Effector CD4-positive, alpha-beta T cell (primary cell): Measurements from ENCODE around the gene HLA-DOA.

Experiments
- DNase-seq: peaks from one replicate; pipeline ENCODE4 v3.0.0-alpha.2; 2020

Gene HLA-DOA

DNA sequence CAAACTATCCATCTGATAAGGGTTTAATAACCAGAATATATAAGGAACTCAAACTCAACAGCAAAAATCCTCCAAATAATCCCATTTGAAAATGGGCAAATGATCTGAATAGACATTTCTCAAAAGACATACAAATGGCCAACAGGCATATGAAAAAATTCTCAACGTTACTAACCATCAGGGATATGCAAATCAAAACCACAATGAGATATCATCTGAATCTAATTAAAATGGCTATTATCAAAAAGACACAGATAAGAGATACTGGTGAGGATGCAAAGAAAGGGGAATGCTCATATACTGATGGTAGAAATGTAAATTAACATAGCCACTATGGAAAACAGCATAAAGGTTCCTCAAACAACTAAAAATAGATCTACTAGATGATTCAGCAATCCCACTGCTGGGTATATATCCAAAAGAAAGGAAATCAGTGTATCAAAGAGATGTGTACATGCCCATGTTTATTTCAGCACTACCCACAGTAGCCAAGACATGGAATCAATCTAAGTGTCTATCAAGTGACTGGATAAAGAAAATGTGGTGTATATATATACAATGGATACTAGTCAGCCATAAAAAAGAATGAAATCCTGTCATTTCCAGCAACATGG lies 47.1 kb downstream of the HLA-DOA start:
- DNase-seq = no peak

DNA sequence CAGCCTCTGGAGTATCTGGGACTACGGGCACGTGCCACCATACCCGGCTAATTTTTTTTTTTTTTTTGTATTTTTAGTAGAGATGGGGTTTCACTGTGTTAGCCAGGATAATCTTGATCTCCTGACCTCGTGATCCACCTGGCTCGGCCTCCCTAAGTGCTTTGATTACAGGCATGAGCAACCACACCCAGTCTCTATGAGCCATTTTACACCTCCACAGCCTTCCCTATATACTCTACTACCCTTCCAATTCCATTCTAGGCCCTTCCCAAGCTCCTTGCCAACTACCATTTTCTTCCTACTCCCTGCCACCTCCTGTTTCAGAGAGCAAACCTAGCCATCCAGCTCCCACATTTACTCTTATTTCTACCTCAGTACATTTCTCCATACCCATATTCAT lies 48.8 kb downstream of the HLA-DOA start:
- no peak for DNase-seq

DNA sequence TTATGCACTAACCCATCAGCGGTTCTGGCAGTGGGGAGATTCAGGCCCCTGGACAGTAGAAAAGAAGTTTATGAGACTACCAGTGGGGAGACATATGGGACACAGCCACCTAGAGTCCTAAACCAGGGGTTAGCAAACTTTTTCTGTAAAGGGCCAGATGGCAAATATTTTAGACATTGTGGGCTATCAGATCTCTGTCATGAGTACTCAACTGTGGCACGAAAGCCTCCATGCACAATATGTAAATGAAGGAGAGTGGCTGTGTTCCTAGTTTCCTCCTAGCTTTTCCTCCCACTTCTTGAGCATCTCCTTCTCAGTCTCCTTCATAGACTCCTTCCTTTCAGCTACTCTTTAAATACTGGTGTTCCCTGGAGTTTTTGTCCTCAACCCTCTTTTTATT lies 53.2 kb downstream of the HLA-DOA start:
- DNase-seq = no peak

DNA sequence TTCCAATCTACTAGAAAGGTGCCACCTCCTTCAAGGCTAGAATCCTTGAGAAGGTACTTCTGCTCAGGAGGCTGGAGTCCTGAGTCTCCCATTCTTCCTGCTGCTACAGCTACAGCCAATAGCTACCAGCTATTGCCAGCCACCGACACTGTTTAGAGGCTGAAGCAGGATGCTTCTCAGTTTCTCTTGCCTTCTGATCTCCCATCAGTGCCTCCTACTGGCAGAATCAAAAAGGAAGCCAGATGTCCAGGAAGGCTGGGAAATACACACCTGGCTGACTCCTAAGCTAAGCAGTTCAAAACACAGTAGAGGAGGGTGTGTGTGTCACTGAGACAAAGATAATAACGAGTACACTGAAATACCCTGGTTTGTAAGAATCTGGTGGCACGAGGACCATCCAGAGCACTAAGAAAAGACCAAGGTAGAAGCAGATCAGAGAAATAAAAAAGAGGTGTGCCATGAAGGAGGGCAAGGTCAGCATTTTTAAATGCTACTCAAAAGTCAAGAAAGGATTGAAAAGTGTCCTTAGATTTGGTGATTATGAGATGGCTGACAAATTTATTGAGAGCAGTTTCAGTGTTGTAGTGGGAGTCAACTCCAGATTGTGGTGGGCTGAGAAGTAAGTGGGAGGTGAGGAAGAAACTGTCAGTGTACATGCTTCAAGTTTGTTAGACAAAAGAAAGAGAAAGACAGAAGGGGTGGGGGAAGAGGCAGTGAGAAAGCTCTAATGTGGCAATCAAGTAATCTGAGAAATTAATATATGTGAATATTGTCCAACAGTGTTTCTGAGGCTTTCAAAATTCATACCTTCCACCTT lies 54.2 kb downstream of the HLA-DOA start:
- no peak for DNase-seq

DNA sequence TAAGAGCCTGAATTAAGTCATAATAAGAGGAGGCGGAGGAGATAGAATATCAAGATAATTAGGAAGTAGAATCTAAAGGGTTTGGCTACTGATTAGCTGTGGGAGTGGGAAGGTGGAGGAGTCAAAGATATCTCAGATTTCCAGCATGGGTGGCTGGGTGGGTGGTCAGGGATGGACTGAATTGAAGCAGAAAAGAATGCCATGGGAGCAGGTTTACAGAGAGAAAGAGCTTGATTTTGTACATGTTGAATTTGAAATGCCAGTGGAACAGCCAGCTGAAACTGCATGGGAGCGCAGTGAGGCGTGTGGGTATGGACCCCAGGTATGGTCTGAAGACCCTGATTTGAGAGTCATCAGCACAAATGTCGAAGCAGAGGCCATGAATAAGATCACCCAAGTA lies 55.1 kb downstream of the HLA-DOA start:
- no peak for DNase-seq
